ENCODE results near the gene CDC42.

Gene CDC42

GRCh38 chr1:22053861-22054770 is 1.6 kb downstream of the CDC42 start:
- no peak for TF ChIP-seq USF1 (IDR thresholded peaks at IDR 0.05)
- TF ChIP-seq YY1 (IDR thresholded peaks at IDR 0.05; ENCODE audit: low read depth) = no peak
- no peak for TF ChIP-seq NFIC (IDR thresholded peaks at IDR 0.05)
- TF ChIP-seq RAD21 (IDR thresholded peaks at IDR 0.05; ENCODE audit: low read depth) = no peak
- no peak for TF ChIP-seq EP300 (IDR thresholded peaks at IDR 0.05; ENCODE audit: borderline replicate concordance)
- no peak for TF ChIP-seq REST (IDR thresholded peaks at IDR 0.05; ENCODE audit: low read depth)
- no peak for TF ChIP-seq TAF1 (IDR thresholded peaks at IDR 0.05; ENCODE audit: low read depth)
- no peak for TF ChIP-seq CREB1 (IDR thresholded peaks at IDR 0.05; ENCODE audit: low read depth)
- TF ChIP-seq MAX (IDR thresholded peaks at IDR 0.05) = no peak
- no peak for TF ChIP-seq CEBPB (IDR thresholded peaks at IDR 0.05)
- TF ChIP-seq ZBTB7A (IDR thresholded peaks at IDR 0.05; ENCODE audit: low read depth) = no peak
- TF ChIP-seq TCF12 (IDR thresholded peaks at IDR 0.05; ENCODE audit: low read depth) = no peak
- no peak for TF ChIP-seq FOXM1 (IDR thresholded peaks at IDR 0.05; ENCODE audit: borderline replicate concordance, low read depth)
- TF ChIP-seq TEAD4 (IDR thresholded peaks at IDR 0.05) = no peak
- no peak for TF ChIP-seq EGR1 (IDR thresholded peaks at IDR 0.05)

- TF ChIP-seq MAX (IDR thresholded peaks at IDR 0.05) (no peak), TCF12 (IDR thresholded peaks at IDR 0.05; ENCODE audit: low read depth) (no peak), USF1 (IDR thresholded peaks at IDR 0.05) (no peak), EP300 (IDR thresholded peaks at IDR 0.05; ENCODE audit: borderline replicate concordance) (no peak), NFIC (IDR thresholded peaks at IDR 0.05) (no peak), YY1 (IDR thresholded peaks at IDR 0.05; ENCODE audit: low read depth) (no peak), CEBPB (IDR thresholded peaks at IDR 0.05) (no peak), TAF1 (IDR thresholded peaks at IDR 0.05; ENCODE audit: low read depth) (no peak), TEAD4 (IDR thresholded peaks at IDR 0.05) (no peak), EGR1 (IDR thresholded peaks at IDR 0.05) (no peak), FOXM1 (IDR thresholded peaks at IDR 0.05; ENCODE audit: borderline replicate concordance, low read depth) (no peak), ZBTB7A (IDR thresholded peaks at IDR 0.05; ENCODE audit: low read depth) (no peak), RAD21 (IDR thresholded peaks at IDR 0.05; ENCODE audit: low read depth) (no peak), CREB1 (IDR thresholded peaks at IDR 0.05; ENCODE audit: low read depth) (no peak), REST (IDR thresholded peaks at IDR 0.05; ENCODE audit: low read depth) (no peak)
Observed at GRCh38 chr1:22055463-22055862, 3.0 kb downstream of the CDC42 start.

GRCh38 chr1:22056043-22056442 is 3.5 kb downstream of the CDC42 start:
- TF ChIP-seq MAX (IDR thresholded peaks at IDR 0.05) = no peak
- TF ChIP-seq FOXM1 (IDR thresholded peaks at IDR 0.05; ENCODE audit: borderline replicate concordance, low read depth) = no peak
- TF ChIP-seq EGR1 (IDR thresholded peaks at IDR 0.05) = no peak
- no peak for TF ChIP-seq RAD21 (IDR thresholded peaks at IDR 0.05; ENCODE audit: low read depth)
- TF ChIP-seq TCF12 (IDR thresholded peaks at IDR 0.05; ENCODE audit: low read depth) = no peak
- no peak for TF ChIP-seq CREB1 (IDR thresholded peaks at IDR 0.05; ENCODE audit: low read depth)
- no peak for TF ChIP-seq USF1 (IDR thresholded peaks at IDR 0.05)
- no peak for TF ChIP-seq CEBPB (IDR thresholded peaks at IDR 0.05)

- TF ChIP-seq EGR1 (IDR thresholded peaks at IDR 0.05) (no peak), YY1 (IDR thresholded peaks at IDR 0.05; ENCODE audit: low read depth) (no peak), TAF1 (IDR thresholded peaks at IDR 0.05; ENCODE audit: low read depth) (no peak), CREB1 (IDR thresholded peaks at IDR 0.05; ENCODE audit: low read depth) (no peak), ZBTB7A (IDR thresholded peaks at IDR 0.05; ENCODE audit: low read depth) (no peak), REST (IDR thresholded peaks at IDR 0.05; ENCODE audit: low read depth) (no peak), TCF12 (IDR thresholded peaks at IDR 0.05; ENCODE audit: low read depth) (no peak), EP300 (IDR thresholded peaks at IDR 0.05; ENCODE audit: borderline replicate concordance) (no peak), FOXM1 (IDR thresholded peaks at IDR 0.05; ENCODE audit: borderline replicate concordance, low read depth) (no peak), NFIC (IDR thresholded peaks at IDR 0.05) (no peak), USF1 (IDR thresholded peaks at IDR 0.05) (no peak), TEAD4 (IDR thresholded peaks at IDR 0.05) (no peak), CEBPB (IDR thresholded peaks at IDR 0.05) (no peak)
Observed at GRCh38 chr1:22056936-22057335, 4.4 kb downstream of the CDC42 start.

All from Ishikawa (cell line).